GF-D8 (cell line): ENCODE data around the gene CRYBG1.
A peak's percentile ranks its signal among the peaks of the same experiment; 100 is the strongest.

Source experiments
- DNase-seq: peaks from one replicate; lab custom pipeline; 2025; lab: John Stamatoyannopoulos, UW

Gene CRYBG1

DNA sequence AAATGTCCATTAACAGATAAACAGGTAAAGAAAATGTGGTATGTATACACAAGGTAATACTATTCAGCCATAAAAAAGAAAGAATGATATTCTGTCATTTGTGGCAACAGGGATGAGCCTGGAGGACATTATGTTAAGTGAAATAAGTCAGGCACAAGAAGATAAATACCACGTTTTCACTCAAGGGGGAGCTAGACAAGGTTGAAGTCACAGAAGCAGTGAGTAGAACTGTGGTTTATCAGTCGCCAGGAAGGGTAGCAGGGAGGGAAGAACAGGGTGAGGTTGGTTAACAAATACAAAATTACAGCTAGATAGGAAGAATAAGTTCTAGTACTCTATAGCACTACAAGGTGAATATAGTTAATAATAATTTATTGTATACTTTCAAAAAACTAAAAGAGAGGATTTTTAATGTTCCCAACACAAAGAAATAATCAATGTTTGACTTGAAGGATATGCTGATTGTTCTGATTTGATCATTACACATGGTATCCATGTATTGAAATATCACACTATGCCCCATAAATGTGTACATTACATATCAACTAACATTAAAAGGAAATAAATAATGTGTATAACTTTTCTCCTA, 247.7 kb downstream of the CRYBG1 start:
- DNase-seq, result peak; percentile 35

DNA sequence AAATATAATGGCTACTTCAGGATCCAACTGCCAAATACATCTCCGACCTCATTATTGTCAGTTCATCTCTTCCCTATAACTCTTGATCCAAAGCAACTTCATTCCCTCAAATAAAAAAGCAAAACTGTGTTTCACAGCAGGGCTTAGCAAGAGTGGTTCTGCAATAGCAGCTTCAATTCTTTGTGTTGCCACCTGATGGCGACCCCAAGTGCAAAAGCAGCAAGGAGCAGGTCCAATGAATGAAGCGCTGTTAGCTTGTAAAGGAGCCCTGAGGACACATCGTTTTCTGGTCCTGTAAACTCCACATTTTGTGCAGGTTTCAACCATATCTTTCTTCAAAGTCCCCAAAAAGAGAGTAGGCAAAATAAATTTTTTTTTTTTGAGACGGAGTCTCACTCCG, 249.2 kb downstream of the CRYBG1 start:
- no peak for DNase-seq

DNA sequence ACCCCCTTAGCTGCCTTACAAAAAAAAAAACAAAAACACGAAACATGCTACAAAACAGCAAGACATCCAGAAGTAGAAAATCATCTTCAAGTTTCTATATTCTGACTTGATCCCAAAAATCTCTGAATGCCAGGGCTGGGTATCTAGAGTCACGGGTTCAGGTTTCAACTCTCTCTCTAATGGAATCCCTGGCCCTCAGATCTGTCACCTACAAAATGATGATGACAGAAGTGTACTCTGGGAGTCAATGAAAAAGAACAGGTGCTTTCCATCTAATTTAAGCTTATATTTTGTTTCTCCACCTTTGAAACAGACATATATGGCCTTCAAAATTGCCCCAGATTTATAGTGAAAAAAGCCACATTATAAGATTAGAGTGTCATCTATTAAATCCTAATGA, 250.5 kb downstream of the CRYBG1 start:
- DNase-seq, result no peak

DNA sequence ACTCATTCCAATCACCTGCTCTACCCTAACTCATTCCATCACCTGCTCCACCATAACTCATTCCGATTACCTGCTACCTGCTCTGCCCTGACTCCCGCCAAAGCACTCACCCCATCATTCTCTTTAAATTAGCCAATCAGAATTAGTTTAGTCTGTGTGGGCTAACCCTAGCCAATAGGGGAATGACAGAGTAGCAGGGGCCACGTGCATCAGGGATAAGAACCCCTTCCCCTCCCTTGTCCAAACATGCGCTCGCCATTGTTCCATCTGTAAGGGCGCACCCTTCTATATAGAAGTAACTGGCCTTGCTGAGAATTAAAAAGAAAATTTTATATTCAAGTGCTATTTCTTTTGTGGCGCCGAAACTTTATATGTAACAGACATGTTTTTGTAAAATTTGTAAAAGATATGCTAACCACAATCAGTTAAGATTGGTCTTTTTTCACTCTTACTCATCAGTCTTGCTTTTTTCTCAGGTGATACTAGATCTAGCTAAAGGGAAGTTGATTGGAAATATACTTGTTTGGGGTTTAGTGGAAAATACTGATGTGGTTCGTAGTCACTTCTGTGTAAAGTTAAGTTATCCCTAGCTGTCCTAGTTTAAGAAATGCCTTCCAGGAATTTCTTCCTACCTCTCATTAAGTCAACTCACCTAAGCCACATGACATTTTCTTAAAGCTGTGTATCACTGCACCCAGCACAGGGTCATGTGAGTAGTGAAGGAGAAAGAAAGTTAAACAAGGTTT, 252.3 kb downstream of the CRYBG1 start:
- DNase-seq, result no peak

DNA sequence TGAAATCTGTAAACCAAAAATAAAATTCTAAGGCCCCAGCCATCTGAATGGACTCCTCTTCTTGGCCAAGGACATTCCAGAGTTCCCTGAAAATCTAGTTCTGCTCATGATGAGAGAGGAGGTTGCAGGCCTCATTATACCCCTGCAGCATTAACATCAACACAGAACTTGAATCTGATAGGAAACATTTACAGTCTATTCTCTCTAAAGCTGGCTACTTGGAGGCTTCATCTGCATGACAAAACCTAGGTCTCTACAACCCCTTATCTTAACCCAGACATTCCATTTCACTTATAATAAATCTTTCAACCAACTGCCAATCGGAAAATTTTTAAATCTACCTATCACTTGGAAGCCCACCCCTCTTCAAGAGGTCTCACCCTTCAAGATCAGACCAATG, 253.1 kb downstream of the CRYBG1 start:
- no peak for DNase-seq

DNA sequence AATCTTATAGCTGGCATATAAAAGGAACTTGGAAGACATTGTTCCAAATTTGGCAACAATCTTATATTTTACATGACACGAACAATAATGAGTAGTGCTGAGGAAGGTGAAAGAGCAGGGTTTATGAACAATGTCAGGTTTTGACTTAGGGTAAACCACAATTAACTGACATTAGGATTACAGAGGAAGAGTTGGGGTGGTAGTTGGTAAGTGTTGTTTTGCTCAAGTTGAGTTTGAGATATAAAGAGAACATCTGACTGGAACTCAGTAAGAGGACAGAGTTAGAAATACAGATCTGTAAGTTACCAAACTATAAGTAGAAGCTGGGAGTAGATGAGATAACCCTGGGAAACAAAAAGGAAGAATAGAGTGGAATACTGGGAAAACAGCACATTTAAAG, 253.6 kb downstream of the CRYBG1 start:
- DNase-seq, result no peak

DNA sequence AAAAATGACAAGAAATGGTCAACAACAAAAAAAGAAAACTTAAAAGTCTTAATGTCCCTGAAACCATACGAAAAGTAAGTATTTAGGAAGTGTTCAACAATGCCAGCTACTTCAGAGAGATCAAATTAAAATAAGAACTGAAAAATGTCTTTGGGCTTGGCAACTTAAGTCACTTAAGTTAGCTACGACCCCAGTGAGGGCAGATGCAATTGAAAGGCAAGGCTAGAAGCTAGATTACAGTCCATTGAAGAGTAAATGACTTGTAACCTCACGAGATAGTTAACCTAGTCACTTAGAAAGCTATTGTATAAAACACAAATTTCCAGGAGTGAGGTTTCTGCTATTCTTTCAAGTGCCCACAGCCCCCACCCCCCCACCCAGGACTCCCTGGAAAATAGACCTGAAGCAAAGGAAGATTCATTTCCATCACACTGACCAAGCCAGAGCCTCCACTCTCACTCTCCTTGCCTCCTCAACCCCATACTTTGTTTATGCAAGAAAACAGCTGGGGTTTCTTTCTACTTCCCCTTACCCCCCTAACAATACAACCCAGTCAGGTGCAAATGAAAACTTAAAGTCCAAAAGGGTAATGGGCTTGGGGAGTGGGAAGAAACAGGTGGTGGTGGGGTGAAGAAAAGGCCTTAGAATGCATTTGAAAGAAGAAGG, 254.2 kb downstream of the CRYBG1 start:
- no peak for DNase-seq

DNA sequence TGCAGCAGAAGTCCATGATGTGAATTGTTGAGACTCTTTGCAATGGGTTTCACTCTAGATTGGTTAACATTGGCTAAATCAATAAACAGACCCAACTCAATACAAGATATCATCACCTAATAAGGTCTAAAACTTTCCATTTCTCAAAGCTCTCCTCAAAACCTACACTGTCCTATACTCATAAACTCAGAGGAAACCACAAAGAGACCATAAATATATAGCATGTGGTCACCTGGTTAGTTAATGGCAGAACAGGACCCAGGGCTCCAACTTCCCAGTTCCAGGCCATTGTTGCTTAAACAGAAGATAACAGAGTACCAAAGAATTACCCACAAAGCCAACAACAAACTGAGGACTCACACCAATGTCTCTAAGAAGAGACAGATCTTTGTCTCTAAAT, 256.8 kb downstream of the CRYBG1 start:
- DNase-seq, result peak; percentile 44

DNA sequence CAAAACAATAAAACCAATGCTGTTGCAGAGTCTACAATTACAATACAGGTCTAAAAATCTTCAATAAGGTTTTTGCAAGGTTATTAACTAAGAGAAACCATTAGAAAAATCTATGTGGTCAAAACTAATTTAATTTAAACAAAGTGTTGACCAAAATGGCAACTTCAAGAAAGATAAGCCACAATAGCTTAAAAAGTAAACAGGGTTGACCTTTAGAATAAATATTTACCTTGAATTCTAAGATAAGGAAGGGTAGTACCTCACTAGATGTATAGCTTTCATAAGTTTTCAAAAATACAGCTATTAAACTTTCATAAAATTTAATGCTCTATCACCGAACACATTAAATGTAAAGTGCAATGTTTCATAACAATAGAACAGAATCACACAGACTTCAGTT, 257.3 kb downstream of the CRYBG1 start:
- DNase-seq, result no peak

DNA sequence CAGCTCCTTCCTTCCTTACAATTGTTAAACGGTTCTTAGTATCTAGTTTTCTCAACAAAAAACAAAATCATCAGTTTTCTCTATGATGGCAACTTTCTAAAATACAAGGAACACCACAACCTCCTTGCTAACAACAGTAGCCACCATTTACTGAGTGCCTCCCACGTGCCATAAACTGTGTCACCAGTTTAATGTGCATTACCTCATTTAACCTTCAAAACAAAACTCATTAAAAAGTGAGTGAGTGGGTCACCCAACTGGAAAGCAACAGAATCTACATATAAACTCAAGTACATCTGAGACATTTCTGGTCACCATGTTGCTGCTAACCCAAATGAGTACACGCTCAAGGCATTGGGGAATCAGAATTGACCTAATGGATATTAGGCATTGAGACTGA, 257.8 kb downstream of the CRYBG1 start:
- DNase-seq, result no peak

DNA sequence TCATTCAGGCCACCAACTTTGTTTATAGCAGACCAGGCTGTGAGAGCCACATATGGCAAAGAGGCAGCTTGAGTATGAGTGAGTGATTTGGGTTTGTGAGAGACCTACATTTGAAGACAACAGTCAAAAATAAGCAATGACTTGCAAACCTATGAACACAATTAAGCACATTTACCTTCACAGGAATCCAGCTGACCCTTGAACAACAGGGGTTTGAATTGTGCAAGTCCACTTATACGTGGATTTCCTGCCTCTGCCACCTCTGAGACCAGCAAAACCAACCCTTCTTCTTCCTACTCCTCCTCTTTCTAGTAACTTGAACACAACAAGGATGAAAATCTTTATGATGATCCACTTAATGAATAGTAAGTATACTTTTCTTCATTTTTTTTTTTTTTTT, 258.7 kb downstream of the CRYBG1 start:
- no peak for DNase-seq

DNA sequence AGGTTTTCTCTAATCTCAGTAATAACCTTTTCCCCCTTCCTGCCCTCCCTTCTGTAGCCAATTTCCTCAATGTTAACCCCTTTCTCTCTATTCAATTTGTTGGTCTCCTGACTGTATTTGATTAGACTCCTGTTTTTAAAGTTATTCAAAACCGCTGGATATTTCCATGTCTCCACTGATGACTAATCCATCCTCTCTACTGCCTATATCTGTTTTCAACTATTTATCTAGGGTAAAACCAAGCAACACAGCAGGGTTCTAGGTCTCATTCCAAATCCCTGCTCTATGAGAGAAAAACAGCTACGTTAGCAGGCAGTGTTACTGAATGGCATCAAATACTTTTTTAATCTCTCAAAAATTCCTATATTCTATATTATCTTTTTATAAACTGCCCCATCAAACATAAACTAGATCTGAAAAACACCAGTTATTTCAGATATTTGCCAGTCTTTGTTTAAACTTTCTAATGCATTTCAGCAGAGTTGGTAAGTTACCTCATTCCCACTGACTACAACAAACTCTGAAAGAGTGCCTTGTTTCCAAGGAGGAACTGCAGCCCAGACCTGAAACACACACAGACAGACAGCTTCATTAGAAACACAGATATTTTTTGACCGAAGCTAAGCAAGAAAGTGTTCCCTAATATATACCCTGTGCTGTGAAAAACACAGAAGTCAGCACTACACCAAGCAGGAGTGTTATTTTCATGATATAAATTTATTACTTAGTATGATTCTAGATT, 260.6 kb downstream of the CRYBG1 start:
- no peak for DNase-seq
